ENCODE results near the gene AIF1L. TPM values are rescaled to one million over a fixed set of nuclear protein-coding genes. Genes with fewer than 3 reads are reported as not detected.
A peak's percentile ranks its signal among the peaks of the same experiment; 100 is the strongest.
"Not testable (repeated sequence)": the region's sequence is repeated elsewhere in the genome, so short reads cannot be mapped to it uniquely, and the experiment has no call there.

AIF1L gene
- total RNA-seq, 2 donors from 2014 or later, result 18.8 to 21.9 TPM

DNA sequence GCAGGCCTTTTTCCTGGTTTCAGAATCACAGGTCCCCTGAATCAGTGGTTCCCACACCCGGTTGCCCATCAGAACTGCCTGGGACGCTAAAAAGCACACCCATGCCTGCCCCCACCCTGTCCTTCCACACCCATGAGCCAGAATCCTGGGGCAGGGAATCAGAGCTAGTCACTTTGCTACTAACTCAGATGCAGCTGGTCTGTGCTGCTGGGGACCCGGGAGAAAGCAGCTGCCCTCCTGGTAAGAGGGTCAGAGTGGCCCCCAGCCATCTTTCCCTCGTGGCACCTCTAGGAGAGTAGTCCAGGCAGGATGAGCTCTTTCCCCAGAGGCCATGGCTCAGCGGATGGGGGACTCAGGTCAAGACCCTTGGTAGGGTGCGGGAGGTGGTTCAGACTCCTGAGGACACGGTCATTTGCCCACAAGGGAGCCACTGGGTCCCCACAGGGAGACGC lies 17.8 kb downstream of the AIF1L start:
- Histone ChIP-seq H3K9me3 (no peaks in the 10 kb centered on the region), H3K36me3 (no peaks in the 10 kb centered on the region), H3K4me1 (ENCODE audit: control insufficient read depth in 1 of 2, low read depth in 2 of 2) (peaks cover 9 to 15% of the 10 kb centered on the region in 2 donors), H3K27ac (no peak overlapping the region), H3K27me3 (replicated peaks; ENCODE audit: insufficient read depth) (no peaks in the 10 kb centered on the region), H3K4me3 (no peak overlapping the region)
- DNase-seq (ENCODE audit: low spot score), result no peak
- TF ChIP-seq, protein P1, sequence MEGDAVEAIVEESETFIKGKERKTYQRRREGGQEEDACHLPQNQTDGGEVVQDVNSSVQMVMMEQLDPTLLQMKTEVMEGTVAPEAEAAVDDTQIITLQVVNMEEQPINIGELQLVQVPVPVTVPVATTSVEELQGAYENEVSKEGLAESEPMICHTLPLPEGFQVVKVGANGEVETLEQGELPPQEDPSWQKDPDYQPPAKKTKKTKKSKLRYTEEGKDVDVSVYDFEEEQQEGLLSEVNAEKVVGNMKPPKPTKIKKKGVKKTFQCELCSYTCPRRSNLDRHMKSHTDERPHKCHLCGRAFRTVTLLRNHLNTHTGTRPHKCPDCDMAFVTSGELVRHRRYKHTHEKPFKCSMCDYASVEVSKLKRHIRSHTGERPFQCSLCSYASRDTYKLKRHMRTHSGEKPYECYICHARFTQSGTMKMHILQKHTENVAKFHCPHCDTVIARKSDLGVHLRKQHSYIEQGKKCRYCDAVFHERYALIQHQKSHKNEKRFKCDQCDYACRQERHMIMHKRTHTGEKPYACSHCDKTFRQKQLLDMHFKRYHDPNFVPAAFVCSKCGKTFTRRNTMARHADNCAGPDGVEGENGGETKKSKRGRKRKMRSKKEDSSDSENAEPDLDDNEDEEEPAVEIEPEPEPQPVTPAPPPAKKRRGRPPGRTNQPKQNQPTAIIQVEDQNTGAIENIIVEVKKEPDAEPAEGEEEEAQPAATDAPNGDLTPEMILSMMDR (IDR thresholded peaks at IDR 0.05), result no peak
- no peak for ATAC-seq (ENCODE audit: insufficient number of reproducible peaks, low FRiP score, low read depth)

DNA sequence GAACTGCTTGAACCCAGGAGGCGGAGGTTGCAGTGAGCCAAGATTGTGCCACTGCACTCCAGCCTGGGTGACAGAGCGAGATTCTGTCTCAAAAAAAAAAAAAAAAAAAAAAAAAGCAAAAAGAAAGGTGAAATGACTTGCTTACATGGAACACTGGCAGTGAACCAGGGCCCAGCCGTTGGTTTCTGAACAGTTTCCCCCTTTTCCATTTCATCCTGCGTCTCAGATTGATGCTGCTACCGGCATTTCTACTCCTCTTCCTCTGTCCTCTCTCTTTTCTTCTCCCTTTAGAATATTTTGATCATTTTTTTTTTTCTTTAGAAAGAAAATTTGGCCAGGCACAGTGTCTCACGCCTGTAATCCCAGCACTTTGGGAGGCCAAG lies 19.0 kb downstream of the AIF1L start:
- not testable (repeated sequence) for H3K36me3 ChIP-seq; H3K27ac ChIP-seq; H3K9me3 ChIP-seq; H3K4me3 ChIP-seq; H3K27me3 ChIP-seq (replicated peaks; ENCODE audit: insufficient read depth); DNase-seq (ENCODE audit: low spot score); ATAC-seq (ENCODE audit: insufficient number of reproducible peaks, low FRiP score, low read depth)
- peaks cover 9 to 15% of the 10 kb centered on the region in 2 donors for H3K4me1 ChIP-seq (ENCODE audit: control insufficient read depth in 1 of 2, low read depth in 2 of 2)

DNA sequence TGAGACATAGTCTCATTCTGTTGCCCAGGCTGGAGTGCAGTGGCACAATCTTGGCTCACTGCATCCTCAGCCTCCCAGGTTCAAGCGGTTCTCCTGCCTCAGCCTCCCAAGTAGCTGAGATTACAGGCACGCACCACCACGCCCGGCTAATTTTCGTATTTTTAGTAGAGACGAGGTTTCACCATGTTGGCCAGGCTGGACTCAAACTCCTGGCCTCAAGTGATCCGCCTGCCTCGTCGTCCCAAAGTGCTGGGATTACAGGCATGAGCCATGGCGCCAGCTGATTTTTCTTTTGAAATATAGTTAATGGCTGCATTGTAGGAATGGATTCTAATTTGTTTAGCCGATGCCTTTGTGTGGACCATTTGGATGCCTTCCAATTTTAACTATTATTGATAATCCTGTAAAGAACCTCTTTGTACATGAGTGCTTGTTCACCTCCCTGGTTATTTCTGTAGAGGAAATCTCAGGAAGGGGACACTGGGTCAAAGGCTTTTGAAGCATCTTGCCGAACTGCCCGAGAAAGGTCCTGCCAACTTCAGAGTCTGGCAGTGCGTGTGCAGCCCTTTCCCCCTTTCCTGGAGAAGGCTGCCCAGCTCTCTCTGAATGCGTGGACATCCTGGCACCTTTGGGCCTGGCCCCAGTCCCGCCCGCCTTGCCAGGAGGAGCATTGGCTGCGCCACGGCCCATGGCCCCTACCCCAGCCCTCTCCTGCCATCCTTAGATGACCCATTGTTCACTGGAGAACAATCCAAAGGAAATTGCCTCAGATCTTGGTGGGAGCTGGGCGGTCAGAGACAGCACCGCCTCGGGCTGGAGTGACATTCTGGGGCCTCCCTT lies 20.2 kb downstream of the AIF1L start:
- ATAC-seq (ENCODE audit: insufficient number of reproducible peaks, low FRiP score, low read depth), result no peak
- no peaks in the 10 kb centered on the region for H3K27me3 ChIP-seq (replicated peaks; ENCODE audit: insufficient read depth)
- no peaks in the 10 kb centered on the region for H3K36me3 ChIP-seq
- peak overlapping the region; percentile 40 for H3K4me3 ChIP-seq
- H3K9me3 ChIP-seq, result no peaks in the 10 kb centered on the region
- H3K27ac ChIP-seq, result peak overlapping the region; percentile 67 to 77
- TF ChIP-seq, protein P1 (IDR thresholded peaks at IDR 0.05), result no peak
- no peak for DNase-seq (ENCODE audit: low spot score)
- H3K4me1 ChIP-seq (ENCODE audit: control insufficient read depth in 1 of 2, low read depth in 2 of 2), result peaks cover 9 to 15% of the 10 kb centered on the region in 2 donors

DNA sequence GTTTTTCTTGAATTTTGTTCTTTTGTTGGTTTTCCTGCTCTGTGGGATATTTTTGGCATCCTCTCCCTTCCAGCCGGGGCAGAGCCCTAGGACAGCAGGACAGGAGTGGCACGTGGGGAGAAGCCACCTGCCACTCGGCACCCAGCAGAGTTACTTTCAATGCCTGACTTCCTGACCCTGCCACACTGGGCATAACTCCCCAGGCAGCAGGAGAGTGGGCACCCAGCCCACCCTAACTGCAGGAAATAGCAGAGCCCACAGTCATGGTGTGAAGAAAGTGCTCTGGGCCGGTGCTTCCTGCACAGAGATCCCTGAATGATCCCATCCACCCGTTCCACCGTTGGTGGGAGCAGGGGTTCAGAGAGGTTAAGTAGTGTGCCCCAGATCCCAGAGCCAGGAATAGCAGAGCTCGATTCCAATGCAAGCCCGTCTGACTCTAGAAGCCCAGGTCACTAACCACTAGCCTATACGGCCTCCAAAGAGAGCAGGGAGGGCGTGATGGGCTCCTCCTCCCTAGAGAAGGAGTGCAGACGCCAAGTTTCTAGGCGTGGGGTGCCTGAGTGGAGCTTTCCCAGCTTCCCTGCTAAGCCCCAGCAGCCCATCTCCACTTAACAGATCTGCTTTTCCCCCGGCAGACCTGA lies 20.9 kb downstream of the AIF1L start:
- Histone ChIP-seq H3K36me3 (no peaks in the 10 kb centered on the region), H3K4me1 (ENCODE audit: control insufficient read depth in 1 of 2, low read depth in 2 of 2) (peaks cover 9 to 15% of the 10 kb centered on the region in 2 donors), H3K27ac (peak overlapping the region; percentile 67 to 77), H3K9me3 (no peaks in the 10 kb centered on the region), H3K27me3 (replicated peaks; ENCODE audit: insufficient read depth) (no peaks in the 10 kb centered on the region), H3K4me3 (peak overlapping the region; percentile 40)
- ATAC-seq (ENCODE audit: insufficient number of reproducible peaks, low FRiP score, low read depth) (no peak), DNase-seq (ENCODE audit: low spot score) (no peak)
- TF ChIP-seq, protein P1 (IDR thresholded peaks at IDR 0.05), result no peak

DNA sequence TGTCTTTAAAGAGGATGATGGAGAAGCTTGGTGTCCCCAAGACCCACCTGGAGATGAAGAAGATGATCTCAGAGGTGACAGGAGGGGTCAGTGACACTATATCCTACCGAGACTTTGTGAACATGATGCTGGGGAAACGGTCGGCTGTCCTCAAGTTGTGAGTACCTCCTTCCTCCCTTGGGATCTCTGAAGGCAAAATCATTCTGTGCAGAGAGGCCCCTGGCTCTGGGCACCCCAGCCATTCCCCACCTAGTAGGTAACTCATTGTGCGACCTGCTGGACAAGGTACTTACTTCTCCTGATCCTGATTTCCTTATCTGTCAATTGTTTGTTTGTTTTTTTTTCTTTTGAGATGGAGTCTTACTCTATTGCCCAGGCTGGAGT lies 21.4 kb downstream of the AIF1L start:
- Histone ChIP-seq H3K36me3 (no peaks in the 10 kb centered on the region), H3K27ac (peak overlapping the region; percentile 67 to 77), H3K27me3 (replicated peaks; ENCODE audit: insufficient read depth) (no peaks in the 10 kb centered on the region), H3K4me1 (ENCODE audit: control insufficient read depth in 1 of 2, low read depth in 2 of 2) (peaks cover 9 to 15% of the 10 kb centered on the region in 2 donors), H3K9me3 (no peaks in the 10 kb centered on the region), H3K4me3 (no peak overlapping the region)
- no peak for DNase-seq (ENCODE audit: low spot score)
- no peak for ATAC-seq (ENCODE audit: insufficient number of reproducible peaks, low FRiP score, low read depth)
- TF ChIP-seq, protein P1 (IDR thresholded peaks at IDR 0.05), result no peak
